Cardiac muscle cell (in vitro differentiated cells and primary cell): ENCODE measurements around the gene MAN1A1. TPM values are rescaled to one million over a fixed set of nuclear protein-coding genes. Genes with fewer than 3 reads are reported as not detected.
"Not testable (repeated sequence)": the region's sequence is repeated elsewhere in the genome, so short reads cannot be mapped to it uniquely, and the experiment has no call there.

Source experiments
- DNase-seq, 2 donors: peaks; one replicate each; pipeline versions ENCODE4 v3.0.0 to v3.0.0-alpha.2; 2010 to 2017; ENCODE audit warnings: low read depth in 1 of 2, low spot score in 1 of 2
- H3K27ac ChIP-seq: fragments of 200-600 bp; sonication (generic); 2 replicates; pipeline ENCODE4 v1.5.1; 2016
- H3K27me3 ChIP-seq: fragments of 200-600 bp; sonication (generic); 2 replicates; pipeline ENCODE4 v1.6.0; 2016; ENCODE audit warnings: control low read depth
- H3K36me3 ChIP-seq: fragments of 200-600 bp; sonication (generic); 2 replicates; pipeline ENCODE4 v1.5.1; 2016; ENCODE audit warnings: control low read depth
- H3K4me1 ChIP-seq: fragments of 200-600 bp; sonication (generic); 2 replicates; pipeline ENCODE4 v1.8.1; 2017; ENCODE audit warnings: low read depth, mild to moderate bottlenecking, mixed run types
- H3K4me3 ChIP-seq: fragments of 200-600 bp; sonication (generic); 2 replicates; pipeline ENCODE4 v1.5.1; 2016; ENCODE audit warnings: mild to moderate bottlenecking
- H3K9me3 ChIP-seq: fragments of 200-600 bp; sonication (generic); 2 replicates; pipeline ENCODE4 v1.5.1; 2017; ENCODE audit warnings: low read depth, mild to moderate bottlenecking, control low read depth
- CTCF ChIP-seq: IDR thresholded peaks from 2 replicates; pipeline ENCODE4 v1.5.1; 2012; ENCODE audit warnings: low read depth, mild to moderate bottlenecking, low read length
- polyA plus RNA-seq: library from polyadenylated mRNA; unstranded; fragments of >200 nt; fragmentation: Nextera tagmentation; extraction: Ambion mirVana; gene quantifications from 2 replicates; pipeline ENCODE4 v1.2.1, GENCODE V29; 2016
- total RNA-seq: library from RNA; depleted of rRNA; stranded (reverse); fragments of >200 nt; gene quantifications from 2 replicates; pipeline ENCODE4 v1.2.3, GENCODE V29; 2016

Gene MAN1A1
- total and polyA plus RNA-seq, 2 experiments from 2014 or later, result 19.2 to 34.8 TPM

GRCh38 chr6:119296036-119297035 is 53.2 kb downstream of the MAN1A1 start:
- H3K27me3 ChIP-seq, result no peaks in the 10 kb centered on the region
- TF ChIP-seq CTCF, result no peak
- no peaks in the 10 kb centered on the region for H3K9me3 ChIP-seq
- no peak overlapping the region for H3K27ac ChIP-seq
- DNase-seq, result no peak
- no peak overlapping the region for H3K4me3 ChIP-seq
- no peaks in the 10 kb centered on the region for H3K4me1 ChIP-seq
- H3K36me3 ChIP-seq, result no peaks in the 10 kb centered on the region

GRCh38 chr6:119294984-119295383 is 54.6 kb downstream of the MAN1A1 start:
- Histone ChIP-seq H3K36me3 (no peaks in the 10 kb centered on the region), H3K4me1 (no peaks in the 10 kb centered on the region), H3K4me3 (no peak overlapping the region), H3K27me3 (no peaks in the 10 kb centered on the region), H3K27ac (no peak overlapping the region), H3K9me3 (no peaks in the 10 kb centered on the region)
- DNase-seq, result no peak
- TF ChIP-seq CTCF, result no peak

- H3K4me3 ChIP-seq, H3K9me3 ChIP-seq, H3K27ac ChIP-seq, H3K27me3 ChIP-seq, H3K36me3 ChIP-seq, DNase-seq, H3K4me1 ChIP-seq: not testable (repeated sequence)
Measured at GRCh38 chr6:119291060-119291459, 58.5 kb downstream of the MAN1A1 start.

GRCh38 chr6:119290306-119290705 is 59.3 kb downstream of the MAN1A1 start:
- Histone ChIP-seq H3K36me3 (no peaks in the 10 kb centered on the region), H3K27me3 (no peaks in the 10 kb centered on the region), H3K4me1 (no peaks in the 10 kb centered on the region), H3K4me3 (no peak overlapping the region), H3K9me3 (no peaks in the 10 kb centered on the region), H3K27ac (no peak overlapping the region)
- DNase-seq, result no peak
- TF ChIP-seq CTCF, result no peak

- no peak overlapping the region for H3K27ac ChIP-seq
- H3K36me3 ChIP-seq, result no peaks in the 10 kb centered on the region
- H3K4me1 ChIP-seq, result no peaks in the 10 kb centered on the region
- no peak for DNase-seq
- no peaks in the 10 kb centered on the region for H3K27me3 ChIP-seq
- no peak overlapping the region for H3K4me3 ChIP-seq
- H3K9me3 ChIP-seq, result no peaks in the 10 kb centered on the region
- TF ChIP-seq CTCF, result no peak
Measured at GRCh38 chr6:119289651-119290050, 59.9 kb downstream of the MAN1A1 start.

GRCh38 chr6:119285908-119286625 is 63.5 kb downstream of the MAN1A1 start:
- peak in 1 of 2 donors; percentile 46 for DNase-seq
- Histone ChIP-seq H3K4me1 (peaks cover 5% of the 10 kb centered on the region), H3K9me3 (no peaks in the 10 kb centered on the region), H3K27me3 (no peaks in the 10 kb centered on the region), H3K36me3 (no peaks in the 10 kb centered on the region), H3K4me3 (no peak overlapping the region), H3K27ac (no peak overlapping the region)
- no peak for TF ChIP-seq CTCF
